Right cardiac atrium (tissue), 5 donors: ENCODE data around the gene C8G. TPM values are rescaled to one million over a fixed set of nuclear protein-coding genes. Genes with fewer than 3 reads are reported as not detected.

Source experiments
- ATAC-seq, 2 donors: fragments of 200-7000 bp; cut with Tn5 transposase; one replicate each; pipeline versions ENCODE4 v1.8.0 to v1.9.1; 2020; ENCODE audit warnings: moderate library complexity in 2 of 2, mild to moderate bottlenecking in 1 of 2
- DNase-seq, 3 donors: peaks; one replicate each; pipeline ENCODE4 v3.0.0-alpha.2; 2020
- H3K27ac ChIP-seq: one replicate; pipeline ENCODE4 v1.5.1; 2013; ENCODE audit warnings: mild to moderate bottlenecking, low read length, control low read depth, moderate library complexity
- H3K27me3 ChIP-seq: one replicate; pipeline ENCODE4 v1.6.1; 2013; ENCODE audit not compliant: control insufficient read depth, insufficient read depth
- H3K4me1 ChIP-seq: one replicate; pipeline ENCODE4 v1.6.1; 2013; ENCODE audit warnings: low read length; ENCODE audit not compliant: control insufficient read depth, insufficient read depth
- H3K4me3 ChIP-seq: one replicate; pipeline ENCODE4 v1.5.1; 2013; ENCODE audit warnings: low read length, control low read depth
- H3K9me3 ChIP-seq: one replicate; pipeline ENCODE4 v1.6.1; 2013; ENCODE audit warnings: low read length; ENCODE audit not compliant: control insufficient read depth
- WGBS: extraction: QIAGEN DNeasy Blood & Tissue Kit; methylation state at CpG from one replicate; pipeline ENCODE4 v1.1.7; 2013; 5-methylcytosine and 5-hydroxymethylcytosine counted together
- intact Hi-C, 4 donors: fragments of 100-400 bp; cut with DNase I; formaldehyde crosslinking; loops; one replicate each; pipeline versions ENCODE4 v1.11.0 to v1.14.0; 2022 to 2023
- polyA plus RNA-seq: library from polyadenylated mRNA; stranded (reverse); fragments of 200-250 nt; gene quantifications from one replicate; pipeline ENCODE4 v1.2.3, GENCODE V29; 2013
- total RNA-seq, 4 donors: library from RNA; stranded (reverse); fragmentation: NEBNext Ultra II Directional; extraction: Animal tissue kit (Norgen Biotek cat#: 25700); gene quantifications; one replicate each; pipeline ENCODE4 v1.2.1, GENCODE V29; 2021
- donor health status: healthy with polysubstance abuse.
- donor health status: DM: no; HTN: yes; CAD: no.
- donor health status: DM: no; HTN: no; CAD: no.
- donor health status: DM: no; HTN: yes; CAD: no; lungs with severe emphysema.
- donor health status: DM: yes; HTN: yes; CAD: no.

Gene C8G
- total and polyA plus RNA-seq, 5 donors, result 1.0 to 1.8 (median 1.4) TPM

GRCh38 chr9:136943291-136944211, 1.5 kb upstream of the C8G start:
- intact Hi-C loops, result loop anchor here in 3 of 4 donors (5.0 to 10.0 kb wide), 7 partner anchors 61 to 151 kb away; partner anchors contain the start of genes PHPT1 (in 2 of the 3), TMEM141 (in 2 of the 3), AJM1 (in 1 of the 3) and CCDC183 (in 1 of the 3)
- H3K27ac ChIP-seq, result peak overlapping the region; percentile 93
- H3K4me3 ChIP-seq, result peak overlapping the region; percentile 75
- DNase-seq (peak in 2 of 3 donors; percentile 60 to 65), ATAC-seq (peak in 1 of 2 donors; percentile 0)
- no peaks in the 10 kb centered on the region for H3K9me3 ChIP-seq
- no peaks in the 10 kb centered on the region for H3K27me3 ChIP-seq
- 19% methylated on average over 61 of the region's 61 CpGs for WGBS
- no peaks in the 10 kb centered on the region for H3K4me1 ChIP-seq

- intact Hi-C loops, result loop anchor here in 3 of 4 donors (5.0 to 10.0 kb wide), 7 partner anchors 62 to 152 kb away; partner anchors contain the start of genes PHPT1 (in 2 of the 3), TMEM141 (in 2 of the 3), AJM1 (in 1 of the 3) and CCDC183 (in 1 of the 3)
- Histone ChIP-seq H3K4me1 (no peaks in the 10 kb centered on the region), H3K9me3 (no peaks in the 10 kb centered on the region), H3K27ac (peak overlapping the region; percentile 93), H3K4me3 (peak overlapping the region; percentile 75), H3K27me3 (no peaks in the 10 kb centered on the region)
- DNase-seq (no peak), ATAC-seq (peak; percentile 12 to 31)
- under 1% methylated on average over 45 of the region's 45 CpGs for WGBS
Measured at GRCh38 chr9:136944212-136944518, 878 bp upstream of the C8G start.

GRCh38 chr9:136945333-136946227, 537 bp downstream of the C8G start:
- intact Hi-C loops, result loop anchor here in 3 of 4 donors (5.0 to 10.0 kb wide), 7 partner anchors 37 to 151 kb away; partner anchors contain the start of genes ABCA2 (in 1 of the 3), AJM1 (in 1 of the 3), CCDC183 (in 1 of the 3) and FUT7 (in 1 of the 3)
- DNase-seq (peak; percentile 50 to 76 (median 68)), ATAC-seq (no peak)
- H3K4me1 ChIP-seq, result no peaks in the 10 kb centered on the region
- no peak overlapping the region for H3K4me3 ChIP-seq
- no peaks in the 10 kb centered on the region for H3K9me3 ChIP-seq
- no peaks in the 10 kb centered on the region for H3K27me3 ChIP-seq
- 89% methylated on average over 30 of the region's 30 CpGs for WGBS
- no peak overlapping the region for H3K27ac ChIP-seq

GRCh38 chr9:136946228-136947027, 1.4 kb downstream of the C8G start:
- DNase-seq (peak in 2 of 3 donors; percentile 60 to 71), ATAC-seq (no peak)
- Histone ChIP-seq H3K27me3 (no peaks in the 10 kb centered on the region), H3K27ac (no peak overlapping the region), H3K4me1 (no peaks in the 10 kb centered on the region), H3K9me3 (no peaks in the 10 kb centered on the region), H3K4me3 (no peak overlapping the region)
- WGBS, result 76% methylated on average over 27 of the region's 27 CpGs
- intact Hi-C loops, result loop anchor here in 3 of 4 donors (5.0 to 10.0 kb wide), 7 partner anchors 36 to 152 kb away; partner anchors contain the start of genes ABCA2 (in 1 of the 3), AJM1 (in 1 of the 3), CCDC183 (in 1 of the 3) and FUT7 (in 1 of the 3)

- ATAC-seq (no peak), DNase-seq (peak in 2 of 3 donors; percentile 72 to 78)
- intact Hi-C loops, result loop anchor here in 3 of 4 donors (5.0 to 10.0 kb wide), 7 partner anchors 35 to 152 kb away; partner anchors contain the start of genes ABCA2 (in 1 of the 3), AJM1 (in 1 of the 3), CCDC183 (in 1 of the 3) and FUT7 (in 1 of the 3)
- Histone ChIP-seq H3K27me3 (no peaks in the 10 kb centered on the region), H3K27ac (peak overlapping the region; percentile 15), H3K4me1 (no peaks in the 10 kb centered on the region), H3K9me3 (no peaks in the 10 kb centered on the region), H3K4me3 (no peak overlapping the region)
- 44% methylated on average over 26 of the region's 26 CpGs for WGBS
Measured at GRCh38 chr9:136947028-136947891, 2.2 kb downstream of the C8G start.

- no peaks in the 10 kb centered on the region for H3K4me1 ChIP-seq
- peak overlapping the region; percentile 15 for H3K27ac ChIP-seq
- WGBS, result 26% methylated on average over 15 of the region's 15 CpGs
Measured at GRCh38 chr9:136947955-136948510, 3.0 kb downstream of the C8G start.

GRCh38 chr9:136949239-136949816, 4.3 kb downstream of the C8G start:
- ATAC-seq, result no peak
- no peaks in the 10 kb centered on the region for H3K4me1 ChIP-seq
- peak overlapping the region; percentile 52 for H3K4me3 ChIP-seq
- no peaks in the 10 kb centered on the region for H3K27me3 ChIP-seq
- H3K9me3 ChIP-seq, result no peaks in the 10 kb centered on the region
- intact Hi-C loops, result loop anchor here in 3 of 4 donors (5.0 to 10.0 kb wide), 7 partner anchors 33 to 155 kb away; partner anchors contain the start of genes ABCA2 (in 1 of the 3), AJM1 (in 1 of the 3), CCDC183 (in 1 of the 3) and FUT7 (in 1 of the 3)
- peak overlapping the region; percentile 59 for H3K27ac ChIP-seq
- WGBS, result 17% methylated on average over 21 of the region's 22 CpGs
- peak in 2 of 3 donors; percentile 57 to 63 for DNase-seq

More at GRCh38 chr9:136947955-136948510, 3.0 kb downstream of the C8G start:
- intact Hi-C loops, result loop anchor here in 3 of 4 donors (5.0 to 10.0 kb wide), 7 partner anchors 34 to 153 kb away; partner anchors contain the start of genes ABCA2 (in 1 of the 3), AJM1 (in 1 of the 3), CCDC183 (in 1 of the 3) and FUT7 (in 1 of the 3)
- H3K27me3 ChIP-seq, result no peaks in the 10 kb centered on the region
- peak; percentile 78 to 90 (median 88) for DNase-seq
- no peaks in the 10 kb centered on the region for H3K9me3 ChIP-seq
- ATAC-seq, result peak in 1 of 2 donors; percentile 12
- no peak overlapping the region for H3K4me3 ChIP-seq

GRCh38 chr9:136949817-136950655, 5.0 kb downstream of the C8G start:
- ATAC-seq (peak; percentile 85), DNase-seq (peak; percentile 93 to 98 (median 97))
- Histone ChIP-seq H3K9me3 (no peaks in the 10 kb centered on the region), H3K27me3 (no peaks in the 10 kb centered on the region), H3K4me3 (peak overlapping the region; percentile 52), H3K4me1 (no peaks in the 10 kb centered on the region), H3K27ac (peak overlapping the region; percentile 59)
- intact Hi-C loops, result loop anchor here (5.0 to 10.0 kb wide), 7 partner anchors 32 to 155 kb away; partner anchors contain the start of genes ABCA2 (in 2 of the 4), AJM1 (in 1 of the 4), CCDC183 (in 1 of the 4) and FUT7 (in 1 of the 4)
- WGBS, result 2% methylated on average over 63 of the region's 63 CpGs
